ENCODE data around the gene ZNF587B. TPM values are rescaled to one million over a fixed set of nuclear protein-coding genes. Genes with fewer than 3 reads are reported as not detected.

ZNF587B gene
- total RNA-seq, 6 donors from 2014 or later: 10.2 to 32.5 (median 16.4) TPM

DNA sequence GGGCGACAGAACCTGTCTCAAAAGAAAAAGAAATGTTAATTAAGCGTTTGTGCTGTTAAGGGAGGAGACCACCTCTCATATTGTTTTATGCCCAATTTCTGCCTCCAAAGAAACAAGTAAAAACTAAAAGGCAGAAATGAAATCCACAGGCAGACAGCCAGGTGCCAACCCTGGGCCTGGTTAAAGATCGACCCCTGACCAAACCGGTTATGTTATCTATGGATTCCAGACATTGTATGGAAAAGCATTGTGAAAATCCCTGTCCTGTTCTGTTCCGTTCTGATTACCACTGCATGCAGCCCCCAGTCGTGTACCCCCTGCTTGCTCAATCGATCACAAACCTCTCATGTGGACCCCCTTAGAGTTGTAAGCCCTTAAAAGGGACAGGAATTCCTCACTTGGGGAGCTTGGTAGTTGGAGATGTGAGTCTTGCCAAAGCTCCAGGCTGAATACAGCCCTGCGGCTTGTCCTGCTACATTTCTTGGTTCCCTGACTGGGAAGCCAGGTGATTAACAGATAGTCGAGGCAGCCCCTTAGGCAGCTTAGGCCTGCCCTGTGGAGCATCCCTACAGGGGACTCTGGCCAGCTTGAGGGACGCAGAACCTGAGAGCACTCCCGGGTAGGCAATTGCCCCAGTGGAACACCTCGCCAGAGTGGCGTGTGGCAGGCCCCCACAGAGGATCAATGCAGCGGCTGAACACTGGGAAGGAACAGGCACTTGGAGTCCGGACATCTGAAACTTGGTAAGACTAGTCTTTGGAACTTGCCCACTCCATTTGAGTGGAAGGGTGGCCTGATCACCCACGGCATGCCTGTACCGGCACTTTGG, 14.6 kb upstream of the ZNF587B start:
- H3K36me3 ChIP-seq: peaks cover 0 to 17% (median 2%) of the 10 kb centered on the region in 4 donors
- H3K4me3 ChIP-seq: peak overlapping the region in 3 of 4 donors; percentile 74 to 84 (median 78)
- no peaks in the 10 kb centered on the region for H3K9me3 ChIP-seq
- H3K27ac ChIP-seq: peak overlapping the region; percentile 73 to 89 (median 83)
- DNase-seq: no peak
- no peaks in the 10 kb centered on the region for H3K27me3 ChIP-seq
- 81 to 88% methylated on average over 14 to 16 of the region's 17 CpGs for WGBS, 2 donors
- ATAC-seq (ENCODE audit: low FRiP score in 2 of 2): no peak
- peaks cover 27 to 35% (median 31%) of the 10 kb centered on the region in 4 donors for H3K4me1 ChIP-seq
- TF ChIP-seq POLR2A (IDR thresholded peaks at IDR 0.05): no peak
- no peak for TF ChIP-seq POLR2AphosphoS5 (IDR thresholded peaks at IDR 0.05)
- TF ChIP-seq, protein P1, sequence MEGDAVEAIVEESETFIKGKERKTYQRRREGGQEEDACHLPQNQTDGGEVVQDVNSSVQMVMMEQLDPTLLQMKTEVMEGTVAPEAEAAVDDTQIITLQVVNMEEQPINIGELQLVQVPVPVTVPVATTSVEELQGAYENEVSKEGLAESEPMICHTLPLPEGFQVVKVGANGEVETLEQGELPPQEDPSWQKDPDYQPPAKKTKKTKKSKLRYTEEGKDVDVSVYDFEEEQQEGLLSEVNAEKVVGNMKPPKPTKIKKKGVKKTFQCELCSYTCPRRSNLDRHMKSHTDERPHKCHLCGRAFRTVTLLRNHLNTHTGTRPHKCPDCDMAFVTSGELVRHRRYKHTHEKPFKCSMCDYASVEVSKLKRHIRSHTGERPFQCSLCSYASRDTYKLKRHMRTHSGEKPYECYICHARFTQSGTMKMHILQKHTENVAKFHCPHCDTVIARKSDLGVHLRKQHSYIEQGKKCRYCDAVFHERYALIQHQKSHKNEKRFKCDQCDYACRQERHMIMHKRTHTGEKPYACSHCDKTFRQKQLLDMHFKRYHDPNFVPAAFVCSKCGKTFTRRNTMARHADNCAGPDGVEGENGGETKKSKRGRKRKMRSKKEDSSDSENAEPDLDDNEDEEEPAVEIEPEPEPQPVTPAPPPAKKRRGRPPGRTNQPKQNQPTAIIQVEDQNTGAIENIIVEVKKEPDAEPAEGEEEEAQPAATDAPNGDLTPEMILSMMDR (IDR thresholded peaks at IDR 0.05): no peak
- TF ChIP-seq EP300 (IDR thresholded peaks at IDR 0.05): no peak

DNA sequence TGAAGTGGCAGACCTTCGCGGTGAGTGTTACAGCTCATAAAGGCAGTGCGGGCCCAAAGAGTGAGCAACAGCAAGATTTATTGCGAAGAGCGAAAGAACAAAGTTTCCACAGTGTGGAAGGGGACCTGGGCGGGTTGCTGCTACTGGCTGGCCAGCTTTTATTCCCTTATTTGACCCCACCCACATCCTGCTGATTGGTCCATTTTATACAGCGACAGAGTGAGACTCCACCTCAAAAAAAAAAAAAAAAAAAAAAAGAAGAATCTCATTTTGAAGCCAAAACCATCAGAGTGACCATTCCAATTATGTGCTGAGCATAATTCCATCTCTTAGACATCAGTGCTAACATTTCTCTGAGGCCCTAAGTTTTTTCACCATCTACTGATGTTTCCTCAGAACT, 13.4 kb upstream of the ZNF587B start:
- no peak overlapping the region for H3K27ac ChIP-seq
- WGBS, 2 donors: 90 to 92% methylated on average over 7 of the region's 7 CpGs

DNA sequence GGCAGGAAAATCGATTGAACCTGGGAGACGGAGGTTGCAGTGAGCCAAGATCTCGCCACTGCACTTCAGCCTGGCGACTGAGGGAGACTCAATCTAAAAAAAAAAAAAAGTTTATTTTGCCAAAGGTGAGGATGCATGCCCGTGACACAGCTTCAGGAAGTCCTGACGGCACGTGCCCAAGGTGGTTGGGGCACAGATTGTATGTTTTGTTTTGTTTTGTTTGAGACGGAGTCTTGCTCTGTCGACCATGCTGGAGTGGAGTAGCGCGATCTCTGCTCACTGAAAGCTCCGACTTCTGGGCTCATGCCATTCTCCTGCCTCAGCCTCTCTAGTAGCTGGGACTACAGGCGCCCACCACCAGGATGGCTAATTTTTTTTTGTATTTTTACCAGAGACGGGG, 12.1 kb upstream of the ZNF587B start:
- 95 to 97% methylated on average over 14 of the region's 14 CpGs for WGBS, 2 donors

More for the DNA sequence above, 13.4 kb upstream of the ZNF587B start:
- peaks cover 0 to 12% (median 0%) of the 10 kb centered on the region in 4 donors for H3K36me3 ChIP-seq
- H3K4me3 ChIP-seq: no peak overlapping the region
- no peaks in the 10 kb centered on the region for H3K9me3 ChIP-seq
- H3K4me1 ChIP-seq: peaks cover 26 to 36% (median 32%) of the 10 kb centered on the region in 4 donors
- no peak for TF ChIP-seq EP300 (IDR thresholded peaks at IDR 0.05)
- no peak for TF ChIP-seq POLR2AphosphoS5 (IDR thresholded peaks at IDR 0.05)
- TF ChIP-seq POLR2A (IDR thresholded peaks at IDR 0.05): no peak
- TF ChIP-seq, protein P1 (IDR thresholded peaks at IDR 0.05): no peak
- H3K27me3 ChIP-seq: no peaks in the 10 kb centered on the region
- no peak for DNase-seq
- no peak for ATAC-seq (ENCODE audit: low FRiP score in 2 of 2)

DNA sequence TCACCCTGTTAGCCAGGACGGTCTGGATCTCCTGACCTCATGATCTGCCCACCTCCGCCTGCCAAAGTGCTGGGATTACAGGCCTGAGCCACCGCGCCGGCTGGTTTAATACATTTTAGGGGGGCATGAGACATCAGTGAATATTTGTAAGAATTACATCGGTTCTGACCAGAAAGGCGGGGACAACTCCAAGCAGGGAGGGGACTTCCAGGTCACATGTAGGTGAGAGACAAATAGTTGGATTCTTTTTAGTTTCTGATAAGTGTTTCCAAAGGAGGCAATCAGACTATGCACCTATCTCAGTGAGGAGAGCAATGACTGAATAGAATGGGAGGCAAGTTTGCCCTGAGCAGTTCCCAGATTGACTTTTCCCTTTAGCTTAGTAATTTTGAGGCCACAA, 11.7 kb upstream of the ZNF587B start:
- ATAC-seq (ENCODE audit: low FRiP score in 2 of 2) (no peak), DNase-seq (no peak)
- peaks cover 20 to 25% (median 23%) of the 10 kb centered on the region in 4 donors for H3K4me1 ChIP-seq
- H3K9me3 ChIP-seq: no peaks in the 10 kb centered on the region
- no peaks in the 10 kb centered on the region for H3K27me3 ChIP-seq
- H3K27ac ChIP-seq: no peak overlapping the region
- H3K36me3 ChIP-seq: no peaks in the 10 kb centered on the region
- TF ChIP-seq, protein P1 (IDR thresholded peaks at IDR 0.05): no peak
- TF ChIP-seq POLR2A (IDR thresholded peaks at IDR 0.05): no peak
- no peak for TF ChIP-seq EP300 (IDR thresholded peaks at IDR 0.05)
- no peak for TF ChIP-seq POLR2AphosphoS5 (IDR thresholded peaks at IDR 0.05)
- 79 to 87% methylated on average over 7 of the region's 7 CpGs for WGBS, 2 donors
- H3K4me3 ChIP-seq: no peak overlapping the region

More for the DNA sequence above, 12.1 kb upstream of the ZNF587B start:
- H3K27ac ChIP-seq: no peak overlapping the region
- no peak for ATAC-seq (ENCODE audit: low FRiP score in 2 of 2)
- H3K9me3 ChIP-seq: no peaks in the 10 kb centered on the region
- TF ChIP-seq POLR2A (IDR thresholded peaks at IDR 0.05) (no peak), EP300 (IDR thresholded peaks at IDR 0.05) (no peak), POLR2AphosphoS5 (IDR thresholded peaks at IDR 0.05) (no peak)
- TF ChIP-seq, protein P1 (IDR thresholded peaks at IDR 0.05): no peak
- no peaks in the 10 kb centered on the region for H3K36me3 ChIP-seq
- no peak overlapping the region for H3K4me3 ChIP-seq
- no peak for DNase-seq
- H3K4me1 ChIP-seq: peaks cover 20 to 27% (median 22%) of the 10 kb centered on the region in 4 donors
- no peaks in the 10 kb centered on the region for H3K27me3 ChIP-seq
